GM12878 (cell line): ENCODE results near the gene MRPS27. TPM values are rescaled to one million over a fixed set of nuclear protein-coding genes. Genes with fewer than 3 reads are reported as not detected.

ENCODE experiments used
- ATAC-seq: fragments of 200-7000 bp; cut with Tn5 transposase; 3 replicates; pipeline ENCODE4 v1.9.1; 2020; ENCODE audit warnings: mild to moderate bottlenecking, moderate library complexity
- BruUV-seq: library from RNA; stranded (reverse); fragments of 400-500 nt; replicated peaks from 2 replicates; lab custom pipeline; 2021; lab: Mats Ljungman, UMichigan
- CTCF ChIA-PET: fragments of 300-600 bp; sonication (Branson Sonifier 250); formaldehyde crosslinking; extraction: SDS; loops from one replicate; lab custom pipeline; 2021; ENCODE audit warnings: inconsistent platforms; lab: Yijun Ruan, JAX
- POLR2A ChIA-PET: fragments of 350-600 bp; formaldehyde crosslinking; extraction: SDS; loops from one replicate; lab custom pipeline; 2021; ENCODE audit warnings: inconsistent platforms; lab: Charles Lee
- RAD21 ChIA-PET: fragments of 300-600 bp; sonication (Branson Sonifier 250); formaldehyde crosslinking; loops from one replicate; lab custom pipeline; 2023; ENCODE audit warnings: antibody characterized with exemption; ENCODE audit not compliant: unreplicated experiment; lab: Charles Lee
- SMC1A ChIA-PET: fragments of 300-600 bp; sonication (Branson Sonifier 250); formaldehyde crosslinking; loops from one replicate; lab custom pipeline; 2023; ENCODE audit not compliant: unreplicated experiment, uncharacterized antibody; lab: Charles Lee
- DNase-seq: peaks from one replicate; pipeline ENCODE4 v3.0.0-alpha.2; 2011; ENCODE audit warnings: low read depth, low spot score
- FAIRE-seq: peaks from 3 replicates; lab custom pipeline; 2011; peaks lifted over from hg19 to GRCh38; lab: Jason Lieb, UNC
- H2AFZ ChIP-seq: 2 replicates; pipeline ENCODE4 v1.6.0; 2011; ENCODE audit warnings: low read depth, low read length, control low read depth; ENCODE audit not compliant: control insufficient read depth
- H3K27ac ChIP-seq: 2 replicates; pipeline ENCODE4 v1.5.1; 2011; ENCODE audit warnings: control low read depth; ENCODE audit not compliant: control insufficient read depth, insufficient read depth
- H3K27me3 ChIP-seq, 2 experiments: replicated peaks in 1 of 2; 2 replicates each; pipeline versions ENCODE4 v1.6.0 to v1.6.1; 2011; ENCODE audit warnings: low read length in 1 of 2; ENCODE audit not compliant: control insufficient read depth in 2 of 2, insufficient read depth in 2 of 2
- H3K36me3 ChIP-seq, 2 experiments: 2 replicates each; pipeline ENCODE4 v1.5.1; 2011; ENCODE audit warnings: low read length in 1 of 2; ENCODE audit not compliant: control insufficient read depth in 2 of 2, insufficient read depth in 2 of 2
- H3K4me1 ChIP-seq: 2 replicates; pipeline ENCODE4 v1.6.1; 2011; ENCODE audit warnings: mild to moderate bottlenecking, low read length, moderate library complexity, mixed read lengths; ENCODE audit not compliant: control insufficient read depth, insufficient read depth
- H3K4me2 ChIP-seq: 2 replicates; pipeline ENCODE4 v1.6.0; 2011; ENCODE audit warnings: control low read depth; ENCODE audit not compliant: control insufficient read depth, insufficient read depth
- H3K4me3 ChIP-seq: fragments of 200-600 bp; sonication (generic); 2 replicates; pipeline ENCODE4 v1.5.1; 2016
- H3K79me2 ChIP-seq: 2 replicates; pipeline ENCODE4 v1.6.0; 2011; ENCODE audit warnings: low read length; ENCODE audit not compliant: control insufficient read depth, insufficient read depth
- H3K9ac ChIP-seq: 2 replicates; pipeline ENCODE4 v1.8.0; 2011; ENCODE audit warnings: low read length, control low read depth, mixed read lengths; ENCODE audit not compliant: control insufficient read depth, insufficient read depth
- H3K9me3 ChIP-seq: replicated peaks from 3 replicates; pipeline ENCODE4 v1.5.1; 2011; ENCODE audit warnings: mild to moderate bottlenecking, low read length; ENCODE audit not compliant: control insufficient read depth, insufficient read depth
- H4K20me1 ChIP-seq: 2 replicates; pipeline ENCODE4 v1.6.0; 2011; ENCODE audit not compliant: control insufficient read depth, insufficient read depth
- BHLHE40 ChIP-seq, 2 experiments: fragments of 450-650 bp in 1 of 2; IDR thresholded peaks; 2 replicates each; pipeline ENCODE4 v1.6.1; 2011 to 2017; ENCODE audit warnings: low read depth in 2 of 2, borderline replicate concordance in 1 of 2, improper control_type of control experiment in 1 of 2, low read length in 1 of 2, mild to moderate bottlenecking in 1 of 2
- CBFB ChIP-seq: IDR thresholded peaks from 2 replicates; pipeline ENCODE4 v1.6.1; 2016; ENCODE audit warnings: antibody characterized with exemption, low read depth
- CHD1 ChIP-seq: IDR thresholded peaks from 2 replicates; pipeline ENCODE4 v1.6.1; 2012; ENCODE audit warnings: low read depth, low read length, improper control_type of control experiment
- CTCF ChIP-seq, 3 experiments: IDR thresholded peaks in 2 of 3; conservative IDR thresholded peaks in 1 of 3; 2 replicates each; pipeline ENCODE4 v1.5.1; 2011; ENCODE audit warnings: low read depth in 3 of 3, low read length in 3 of 3, mild to moderate bottlenecking in 3 of 3, control low read depth in 2 of 3, moderate library complexity in 2 of 3, inconsistent platforms in 1 of 3, mixed read lengths in 1 of 3; ENCODE audit not compliant: control insufficient read depth in 2 of 3, insufficient read depth in 1 of 3; ENCODE audit errors: extremely low read depth in 1 of 3
- HDGF ChIP-seq: fragments of 450-650 bp; IDR thresholded peaks from 2 replicates; pipeline ENCODE4 v1.6.1; 2016; ENCODE audit warnings: antibody characterized with exemption
- JUNB ChIP-seq: IDR thresholded peaks from 2 replicates; pipeline ENCODE4 v1.6.1; 2016; ENCODE audit warnings: antibody characterized with exemption, mild to moderate bottlenecking
- KDM1A ChIP-seq: fragments of 200-600 bp; sonication (generic); IDR thresholded peaks from 2 replicates; pipeline ENCODE4 v1.6.1; 2016; ENCODE audit warnings: borderline replicate concordance
- MYC ChIP-seq: IDR thresholded peaks from 2 replicates; pipeline ENCODE4 v1.6.1; 2011; ENCODE audit warnings: mild to moderate bottlenecking, low read length, moderate library complexity, inconsistent platforms; ENCODE audit not compliant: insufficient read depth, insufficient replicate concordance, insufficient read length, severe bottlenecking
- POLR2A ChIP-seq: IDR thresholded peaks from 2 replicates; pipeline ENCODE4 v1.6.1; 2011; ENCODE audit warnings: low read depth, mild to moderate bottlenecking, low read length
- POLR2AphosphoS2 ChIP-seq: IDR thresholded peaks from 2 replicates; pipeline ENCODE4 v1.6.1; 2011; ENCODE audit warnings: low read depth, mild to moderate bottlenecking, low read length, improper control_type of control experiment, moderate library complexity
- PRDM15 ChIP-seq: fragments of 450-650 bp; formaldehyde crosslinking; IDR thresholded peaks from 2 replicates; pipeline ENCODE4 v1.4.0; 2020; ENCODE audit warnings: mild to moderate bottlenecking, moderate library complexity
- RFX5 ChIP-seq: IDR thresholded peaks from 2 replicates; pipeline ENCODE4 v1.6.1; 2011; ENCODE audit warnings: low read depth, low read length, improper control_type of control experiment
- RUNX3 ChIP-seq: IDR thresholded peaks from 2 replicates; pipeline ENCODE4 v1.6.1; 2012; ENCODE audit warnings: low read length, inconsistent platforms
- SMARCA5 ChIP-seq: fragments of 450-650 bp; IDR thresholded peaks from 2 replicates; pipeline ENCODE4 v1.6.1; 2017; ENCODE audit warnings: mild to moderate bottlenecking
- STAT1 ChIP-seq: fragments of 450-650 bp; conservative IDR thresholded peaks from 2 replicates; pipeline ENCODE4 v1.6.1; 2014; ENCODE audit warnings: antibody characterized with exemption, mild to moderate bottlenecking
- ZNF207 ChIP-seq: fragments of 450-650 bp; IDR thresholded peaks from 2 replicates; pipeline ENCODE4 v1.6.1; 2014; ENCODE audit warnings: antibody characterized with exemption, mild to moderate bottlenecking, borderline replicate concordance
- WGBS: methylation state at CpG from one replicate; pipeline ENCODE4 v1.1.6; 2016; ENCODE audit warnings: low lambda C conversion rate; ENCODE audit not compliant: insufficient replicate concordance, insufficient coverage; ENCODE audit errors: missing lambda C conversion rate; 5-methylcytosine and 5-hydroxymethylcytosine counted together
- in situ Hi-C: fragments of 300-500 bp; cut with MboI; formaldehyde crosslinking; loops from 9 replicates; pipeline ENCODE4 v1.14.3; 2018; ENCODE audit warnings: mixed read lengths
- intact Hi-C: fragments of 100-400 bp; cut with micrococcal nuclease; formaldehyde crosslinking; loops from one replicate; pipeline ENCODE4 v1.14.2; 2022; ENCODE audit not compliant: unreplicated experiment
- polyA plus RNA-seq, 11 experiments: library from polyadenylated mRNA; depleted of rRNA in 4 of 11; unstranded in 6 of 11; stranded (reverse) in 5 of 11; fragments of >200 nt; fragmentation: Nextera tagmentation in 4 of 11; fragmentation: Illumina TruSeq in 1 of 11; extraction: Ambion mirVana in 4 of 11; extraction: Trizol in 1 of 11; gene quantifications; 1 replicate in 1 of 11; 2 replicates in 10 of 11; pipeline versions ENCODE4 v1.2.1 to v1.2.3, GENCODE V29; 2011 to 2016; ENCODE audit warnings: inconsistent platforms in 2 of 11, missing spikeins in 2 of 11, low read depth in 1 of 11
- total RNA-seq, 4 experiments: library from RNA; depleted of rRNA in 3 of 4; stranded (reverse); fragments of >200 nt in 3 of 4; fragmentation: Illumina TruSeq in 1 of 4; extraction: Trizol in 1 of 4; gene quantifications; 2 replicates each; pipeline versions ENCODE4 v1.2.1 to v1.2.3, GENCODE V29; 2013 to 2021

The MRPS27 gene
- total and polyA plus RNA-seq, 10 of the 15 experiments (the other 5 are each of a cell fraction or from before 2014, with no cell fraction given) = 61.0 to 128 (median 93.0) TPM

- Histone ChIP-seq H3K4me2 (no peak overlapping the region), H4K20me1 (no peaks in the 10 kb centered on the region), H3K27ac (no peak overlapping the region), H3K4me3 (no peak overlapping the region), H3K9ac (no peak overlapping the region), H2AFZ (no peak overlapping the region), H3K36me3 (peaks cover 0 to 10% of the 10 kb centered on the region in 2 experiments; a peak in 3 of 4 replicates), H3K9me3 (no peaks in the 10 kb centered on the region), H3K4me1 (peaks cover 10% of the 10 kb centered on the region; the same call in 1 of the 2 replicates), H3K79me2 (peaks cover 3% of the 10 kb centered on the region), H3K27me3 (no peaks in the 10 kb centered on the region)
- ChIA-PET SMC1A (no interaction called here), CTCF (interaction anchor here (0.9 to 2.0 kb wide), 2 partner anchors 24 to 55 kb away, joined by 3 to 4 read pairs; no protein-coding TSS in a partner anchor), POLR2A (no interaction called here), RAD21 (interaction anchor here (1.6 kb wide), 1 partner anchor 12 kb away, joined by 5 read pairs; no protein-coding TSS in a partner anchor)
- no peak for FAIRE-seq
- WGBS = 98% methylated on average over 2 of the region's 2 CpGs
- intact Hi-C loops = loop anchor here (2.0 to 10.0 kb wide), 2 partner anchors 105 to 459 kb away; no protein-coding TSS in a partner anchor
- no peak for DNase-seq
- BruUV-seq = no TSS peak
- in situ Hi-C loops = loop anchor here (10.0 kb wide), 1 partner anchor 459 kb away; no protein-coding TSS in a partner anchor
- no peak for ATAC-seq
- TF ChIP-seq MYC (no peak), CBFB (no peak), SMARCA5 (no peak), KDM1A (no peak), STAT1 (no peak), POLR2A (no peak), ZNF207 (no peak), PRDM15 (no peak), RFX5 (no peak), BHLHE40 (IDR thresholded peaks at IDR 0.05; ENCODE audit: borderline replicate concordance in 1 of 2, low read depth in 2 of 2, low read length in 1 of 2) (no peak), CHD1 (no peak), CTCF (IDR thresholded peaks at IDR 0.05 in 2 of 3, conservative IDR thresholded peaks at IDR 0.05 in 1 of 3; ENCODE audit: control insufficient read depth in 2 of 3, extremely low read depth in 1 of 3, insufficient read depth in 1 of 3, low read depth in 3 of 3, low read length in 3 of 3) (no peak), JUNB (no peak), RUNX3 (no peak), POLR2AphosphoS2 (no peak), HDGF (no peak)
Measured at GRCh38 chr5:72243706-72244105, 76.3 kb downstream of the MRPS27 start.
